NCI-H187 treated with DMSO at 0.1 percent for 48 hours (cell line): ENCODE results near the gene TMEM169.
"Not testable (repeated sequence)": the region's sequence is repeated elsewhere in the genome, so short reads cannot be mapped to it uniquely, and the experiment has no call there.

Experiments used
- DNase-seq: peaks from one replicate; lab custom pipeline; 2025; lab: John Stamatoyannopoulos, UW

The TMEM169 gene

GRCh38 chr2:216131175-216131926, 49.6 kb downstream of the TMEM169 start:
- no peak for DNase-seq

- no peak for DNase-seq
Measured at GRCh38 chr2:216132585-216132984, 50.9 kb downstream of the TMEM169 start.

DNA sequence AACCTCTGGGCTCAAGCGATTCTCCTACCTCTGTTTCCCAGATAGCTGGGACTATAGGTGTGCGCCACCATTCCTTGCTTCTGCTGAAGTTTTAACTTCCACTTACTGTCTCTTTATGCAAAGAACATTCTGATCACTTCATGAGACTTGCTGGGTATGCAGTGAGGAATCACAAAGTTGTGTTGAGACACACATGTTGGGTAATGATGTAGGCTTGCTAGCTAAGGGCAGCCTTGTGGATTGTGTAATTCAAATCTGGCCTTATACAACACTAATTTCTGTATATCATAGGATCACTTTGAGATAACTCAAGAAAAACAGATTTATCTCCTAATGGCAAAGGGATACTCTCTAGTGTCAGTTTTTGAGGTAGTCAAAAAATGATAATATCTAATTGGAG, 51.7 kb downstream of the TMEM169 start:
- DNase-seq = no peak

DNA sequence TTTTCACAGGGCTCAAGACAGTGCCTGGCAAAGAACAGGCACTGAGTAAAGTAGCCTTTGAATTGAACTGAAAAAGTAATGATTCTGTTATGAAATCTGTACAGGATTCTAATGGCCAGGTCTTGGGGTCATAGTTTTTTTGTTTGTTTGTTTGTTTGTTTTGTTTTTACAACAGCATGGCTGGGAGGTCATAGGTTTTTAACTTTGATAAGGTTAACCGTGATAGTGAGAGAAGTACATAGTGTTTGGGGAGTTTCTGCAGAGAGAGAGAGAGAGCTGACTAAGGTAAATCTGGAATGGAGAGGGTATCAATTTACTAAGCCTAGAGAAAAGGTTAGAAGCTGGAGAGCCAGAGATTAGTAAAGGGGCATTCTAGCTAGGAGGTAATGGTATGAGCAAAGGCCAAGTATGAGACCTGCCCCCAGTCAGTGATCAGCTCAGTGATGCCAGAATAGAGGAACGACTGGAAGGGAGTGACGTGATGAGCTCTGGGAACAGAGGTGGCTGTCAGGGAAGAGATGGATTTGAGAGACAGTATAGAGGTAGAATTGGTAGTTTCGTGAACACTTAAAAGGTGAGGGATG, 53.3 kb downstream of the TMEM169 start:
- DNase-seq = no peak

- no peak for DNase-seq
Measured at GRCh38 chr2:216139884-216140283, 58.2 kb downstream of the TMEM169 start.

DNA sequence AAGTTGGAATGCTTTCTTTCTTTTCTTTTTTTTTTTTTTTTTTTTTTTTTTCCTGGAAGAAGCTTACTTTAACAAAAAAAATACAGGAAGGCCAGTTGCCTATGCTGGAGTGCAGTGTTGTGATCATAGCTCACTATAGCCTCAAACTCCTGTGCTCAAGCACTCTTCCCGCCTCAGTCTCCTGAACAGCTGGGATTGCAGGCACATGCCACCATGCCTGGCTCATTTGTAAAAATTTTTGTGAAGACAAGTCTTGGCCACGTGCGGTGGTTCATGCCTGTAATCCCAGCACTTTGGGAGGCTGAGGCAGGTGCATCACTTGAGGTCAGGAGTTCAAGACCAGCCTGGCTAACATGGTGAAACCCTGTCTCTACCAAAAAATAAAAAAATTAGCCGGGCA, 59.8 kb downstream of the TMEM169 start:
- not testable (repeated sequence) for DNase-seq

DNA sequence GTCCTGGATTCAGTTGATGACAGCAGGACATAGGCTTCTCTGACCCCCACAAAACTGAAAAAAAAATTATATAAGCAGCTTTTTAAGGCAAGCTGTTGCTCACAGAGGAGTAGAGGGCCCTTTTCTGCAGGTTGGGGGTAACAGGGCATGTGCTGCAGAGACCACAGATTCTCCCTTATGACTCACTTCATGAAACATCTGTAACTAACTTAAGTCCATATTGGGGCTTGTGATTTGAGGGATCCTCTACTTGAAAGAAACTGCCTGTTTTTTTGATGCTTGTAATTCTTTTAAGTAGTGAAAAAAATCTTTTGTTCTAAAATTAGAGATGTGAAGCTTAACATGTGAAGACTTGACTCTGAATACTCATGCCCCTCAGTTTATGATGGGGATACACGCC, 60.8 kb downstream of the TMEM169 start:
- DNase-seq = no peak

DNA sequence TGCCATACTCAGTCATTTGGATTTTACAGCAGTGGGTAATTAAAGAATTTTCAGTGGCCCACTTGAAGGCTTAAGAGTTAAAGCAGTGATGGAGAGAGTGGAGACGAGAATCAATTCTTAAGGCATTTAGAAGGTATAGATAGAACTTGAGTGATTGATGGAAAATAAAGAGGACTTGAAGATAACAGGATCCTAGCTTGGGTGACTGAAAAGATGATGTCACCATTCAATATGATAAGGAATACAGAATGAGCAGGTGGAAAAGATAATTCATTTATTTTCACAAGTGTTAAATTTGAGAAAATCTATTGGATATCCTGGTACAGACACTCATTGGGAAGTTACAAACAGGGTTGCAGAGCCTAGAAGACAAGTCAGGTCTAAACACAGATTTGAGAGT, 62.7 kb downstream of the TMEM169 start:
- no peak for DNase-seq

- no peak for DNase-seq
Measured at GRCh38 chr2:216144857-216145256, 63.1 kb downstream of the TMEM169 start.

DNA sequence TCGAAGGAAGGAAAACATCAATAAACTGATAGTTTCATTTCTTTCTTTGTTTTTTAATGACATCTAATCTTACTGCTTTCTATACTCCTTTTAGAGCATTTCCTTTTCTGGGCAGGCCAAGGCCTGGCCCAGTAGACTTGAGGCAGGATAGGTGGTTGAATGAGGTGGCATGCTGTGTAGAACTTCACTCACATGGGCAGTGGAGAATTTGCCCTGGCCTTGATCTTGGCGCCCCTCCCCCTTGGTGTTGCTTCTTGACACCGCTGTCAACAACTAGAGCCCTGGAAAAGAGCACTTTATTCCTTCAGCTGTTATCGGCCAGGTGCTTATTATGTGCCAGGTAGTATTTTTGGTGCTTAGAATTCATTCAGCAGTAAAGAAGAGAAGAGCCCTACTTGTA, 64.9 kb downstream of the TMEM169 start:
- DNase-seq = no peak

DNA sequence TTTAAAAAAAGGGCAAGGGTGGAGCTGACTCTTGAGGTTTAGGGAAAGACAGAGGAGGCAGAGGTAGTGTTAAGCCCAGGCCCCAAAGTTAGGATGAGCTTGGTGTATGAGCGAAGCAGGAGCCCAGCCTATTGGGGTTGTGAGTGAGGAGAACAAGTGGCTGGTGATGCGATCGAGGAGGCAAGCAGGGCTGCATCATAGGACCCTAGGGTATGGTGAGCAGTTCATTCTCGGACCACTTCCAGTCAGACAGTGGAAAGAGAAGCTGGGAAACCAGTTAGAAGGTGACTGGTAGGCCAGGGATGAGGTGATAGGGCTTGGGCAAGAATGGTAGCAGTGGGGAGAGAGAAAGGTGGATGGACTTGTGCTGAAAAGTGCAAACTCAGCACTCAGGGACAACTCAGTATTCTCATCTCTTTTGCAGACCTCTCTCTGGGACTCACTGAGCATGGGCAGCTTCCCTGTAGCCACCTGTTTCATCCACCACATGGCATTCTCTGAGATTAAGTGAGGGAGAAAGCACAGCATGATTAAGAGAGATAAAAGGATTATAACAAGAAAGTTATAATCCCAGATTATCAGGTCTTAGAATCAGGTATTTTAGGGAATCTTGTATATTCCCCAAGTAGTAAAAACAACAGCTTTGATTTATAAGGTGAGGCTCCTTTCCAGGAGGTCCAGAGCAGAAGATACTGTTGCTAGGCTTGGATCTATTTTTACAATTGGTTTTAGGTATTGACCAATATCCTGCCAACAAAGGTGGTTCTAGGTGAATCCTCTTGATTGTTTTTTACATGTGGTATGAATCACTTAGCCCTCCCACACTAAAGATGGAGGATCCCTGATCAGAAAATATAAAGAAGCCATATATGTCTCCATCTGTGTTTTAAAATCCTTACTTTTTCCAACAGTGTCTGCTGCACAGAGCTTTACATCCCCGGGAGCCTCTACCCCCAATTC, 65.7 kb downstream of the TMEM169 start:
- DNase-seq = no peak

- DNase-seq = no peak
Measured at GRCh38 chr2:216148983-216149382, 67.3 kb downstream of the TMEM169 start.

- no peak for DNase-seq
Measured at GRCh38 chr2:216149741-216150140, 68.0 kb downstream of the TMEM169 start.

DNA sequence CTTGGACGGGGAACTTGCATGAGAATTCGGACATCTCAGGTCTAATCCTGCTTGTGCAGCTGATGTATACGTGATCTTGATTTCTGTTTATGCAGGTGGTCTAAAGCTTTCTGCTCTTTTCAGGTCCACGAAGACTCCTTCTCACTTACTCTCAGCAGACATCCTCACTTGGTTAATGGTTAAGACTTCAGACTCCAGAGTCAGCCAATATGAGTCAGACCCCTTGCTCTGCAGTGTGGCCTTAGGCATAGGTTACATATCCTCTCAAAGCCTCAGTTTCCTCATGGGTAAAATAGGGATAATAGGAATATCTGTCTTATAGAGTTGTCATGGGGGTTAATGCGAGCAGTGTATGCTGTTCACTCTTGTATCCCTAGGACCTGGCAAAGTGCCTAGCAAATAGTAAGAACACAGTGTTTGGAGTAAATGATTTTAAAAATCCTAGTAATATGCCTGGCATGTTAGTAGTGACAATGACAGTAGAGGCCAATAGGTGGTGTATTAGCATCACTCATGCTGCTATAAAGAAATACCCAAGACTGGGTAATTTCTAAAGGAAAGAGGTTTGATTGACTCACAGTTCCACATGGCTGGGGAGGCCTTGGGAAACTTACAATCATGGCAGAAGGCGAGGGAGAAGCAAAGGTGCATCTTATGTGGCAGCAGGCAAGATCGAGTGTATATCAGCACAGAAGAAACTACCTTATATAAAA, 69.8 kb downstream of the TMEM169 start:
- no peak for DNase-seq
